SU-DHL-6 (cell line): ENCODE measurements around the gene USB1.

ENCODE experiments used
- CTCF ChIP-seq: fragments of 200-600 bp; sonication (generic); IDR thresholded peaks from one replicate; pipeline ENCODE4 v1.5.1; 2017; ENCODE audit warnings: antibody characterized with exemption, mild to moderate bottlenecking, low read length, moderate library complexity; ENCODE audit not compliant: insufficient read depth, poor library complexity, severe bottlenecking
- EZH2phosphoT487 ChIP-seq: fragments of 200-600 bp; sonication (generic), shearing (Covaris generic); conservative IDR thresholded peaks from 2 replicates; pipeline ENCODE4 v1.6.1; 2018; ENCODE audit warnings: mild to moderate bottlenecking, antibody characterized with exemption, low read length, moderate library complexity, mixed read lengths

- no peak for TF ChIP-seq CTCF
- no peak for TF ChIP-seq EZH2phosphoT487
These were observed 42.7 kb upstream of the USB1 start for GRCh38 chr16:57958544-57958943.
